ENCODE results near the gene RNF32.
A peak's percentile ranks its signal among the peaks of the same experiment; 100 is the strongest.
"Not testable (repeated sequence)": the region's sequence is repeated elsewhere in the genome, so short reads cannot be mapped to it uniquely, and the experiment has no call there.

Gene RNF32

DNA sequence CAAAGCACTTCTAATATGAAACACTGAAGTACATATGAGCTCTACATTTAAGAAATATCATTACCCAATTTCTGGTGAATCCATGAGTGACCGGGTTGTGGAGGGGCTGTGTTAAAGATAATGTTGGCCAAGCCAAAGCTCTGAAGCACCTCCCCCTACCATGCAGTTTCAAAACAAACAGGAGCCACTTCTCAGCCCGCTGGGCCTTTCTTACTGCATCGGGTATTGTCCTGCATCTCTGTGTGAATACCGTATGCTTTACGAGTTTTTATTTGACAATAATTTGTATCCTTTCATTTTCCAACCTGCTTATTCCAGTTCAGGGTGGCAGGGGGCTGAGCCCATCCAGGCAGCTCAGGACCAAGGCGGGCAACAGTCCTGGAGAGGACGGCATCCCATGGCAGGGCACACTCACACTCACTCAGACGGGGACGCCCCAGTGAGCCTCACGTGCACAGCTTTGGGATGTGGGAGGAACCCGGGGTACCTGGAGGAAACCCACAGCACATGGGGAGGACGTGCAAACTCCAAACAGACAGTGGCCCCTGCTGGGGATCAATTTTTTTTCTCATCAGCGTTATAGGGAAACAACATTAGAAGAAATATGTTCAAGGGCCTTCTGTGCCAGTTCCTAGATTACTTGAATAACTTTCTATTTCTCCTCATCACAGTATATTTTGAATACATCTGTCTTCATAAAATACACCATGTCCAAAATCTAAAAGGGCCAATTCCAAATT, 1.9 kb downstream of the RNF32 start:
- DNase-seq: no peak

DNA sequence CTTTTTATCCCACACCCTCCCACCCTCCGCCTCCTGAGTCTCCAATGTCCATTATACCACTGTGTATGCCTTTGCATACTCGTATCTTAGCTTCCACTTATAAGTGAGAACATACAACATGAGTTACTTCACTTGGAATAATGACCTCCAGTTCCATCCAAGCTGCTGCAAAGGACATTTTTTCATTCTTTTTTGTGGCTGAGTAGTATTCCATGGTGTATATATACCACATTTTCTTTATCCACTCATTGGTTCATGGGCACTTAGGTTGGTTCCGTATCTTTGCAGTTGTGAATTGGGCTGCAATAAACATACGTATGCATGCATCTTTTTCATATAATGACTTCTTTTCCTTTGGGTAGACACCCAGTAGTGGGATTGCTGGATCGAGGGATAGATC, 6.8 kb downstream of the RNF32 start:
- not testable (repeated sequence) for DNase-seq

DNA sequence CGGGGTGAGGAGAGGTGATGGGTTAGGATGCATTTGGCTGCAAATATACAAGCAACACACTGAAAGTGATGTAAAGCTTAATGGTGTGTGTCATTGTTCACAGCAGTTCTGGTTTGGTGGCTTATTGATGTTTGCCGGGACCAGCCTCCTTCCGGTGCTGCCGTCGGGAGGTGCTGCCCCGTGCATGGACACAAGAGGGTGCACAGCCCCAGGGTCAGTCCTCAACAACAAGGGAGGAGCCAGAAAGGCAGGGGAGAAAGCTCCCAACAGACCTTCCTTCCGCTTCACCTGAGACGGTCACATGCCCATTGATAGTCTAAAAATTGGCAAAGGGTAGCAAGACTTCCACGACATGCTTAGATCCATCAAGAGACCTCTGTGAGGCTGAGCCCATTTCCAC, 9.5 kb downstream of the RNF32 start:
- peak; percentile 70 for DNase-seq

DNA sequence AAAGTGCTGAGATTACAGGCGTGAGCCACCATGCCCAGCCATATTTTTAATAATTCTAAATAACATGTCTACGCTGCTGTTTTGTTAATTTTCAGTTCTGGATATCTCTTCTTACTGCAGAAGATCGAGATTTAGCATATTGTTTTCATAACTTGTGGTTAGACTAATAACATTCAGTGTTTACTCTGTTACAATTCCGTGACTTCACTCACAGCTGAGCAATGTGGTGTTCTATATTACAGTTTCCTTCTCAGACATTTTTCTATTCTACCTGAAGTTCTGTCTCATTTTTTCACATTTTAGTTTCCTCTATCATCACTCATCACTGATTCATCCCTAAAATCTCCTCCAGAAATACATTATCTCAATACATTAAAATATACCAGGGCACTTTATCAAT, 10.9 kb downstream of the RNF32 start:
- DNase-seq: no peak

DNA sequence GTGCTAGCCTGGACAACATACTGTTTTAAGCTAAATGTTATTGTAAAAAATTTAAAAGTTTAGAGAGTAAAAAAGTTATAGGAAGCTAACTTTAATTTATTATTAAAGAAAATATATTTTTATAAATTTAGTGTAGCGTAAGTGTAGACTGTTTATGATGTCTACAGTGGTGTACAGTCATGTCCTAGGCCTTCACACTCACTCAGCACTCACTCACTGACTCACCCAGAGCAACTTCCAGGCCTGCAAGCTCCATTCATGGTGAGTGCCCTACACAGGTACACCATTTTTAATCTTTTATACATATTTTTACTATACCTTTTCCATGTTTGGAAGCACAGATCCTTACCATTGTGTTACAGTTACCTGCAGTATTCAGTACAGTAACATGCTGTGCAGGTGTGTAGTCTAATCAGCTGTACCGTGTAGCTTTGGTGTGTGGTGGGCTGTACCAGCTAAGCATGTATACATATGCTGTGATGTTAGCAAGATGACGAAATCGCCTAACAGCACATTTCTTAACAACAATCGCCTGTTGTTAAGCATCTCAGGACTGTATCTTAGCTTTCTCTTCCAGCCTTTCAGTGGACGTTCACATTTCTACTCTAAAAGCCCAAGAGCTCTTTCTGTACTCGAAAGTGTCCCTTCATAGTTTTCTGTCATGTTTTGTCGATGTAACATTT, 12.5 kb downstream of the RNF32 start:
- DNase-seq: no peak

DNA sequence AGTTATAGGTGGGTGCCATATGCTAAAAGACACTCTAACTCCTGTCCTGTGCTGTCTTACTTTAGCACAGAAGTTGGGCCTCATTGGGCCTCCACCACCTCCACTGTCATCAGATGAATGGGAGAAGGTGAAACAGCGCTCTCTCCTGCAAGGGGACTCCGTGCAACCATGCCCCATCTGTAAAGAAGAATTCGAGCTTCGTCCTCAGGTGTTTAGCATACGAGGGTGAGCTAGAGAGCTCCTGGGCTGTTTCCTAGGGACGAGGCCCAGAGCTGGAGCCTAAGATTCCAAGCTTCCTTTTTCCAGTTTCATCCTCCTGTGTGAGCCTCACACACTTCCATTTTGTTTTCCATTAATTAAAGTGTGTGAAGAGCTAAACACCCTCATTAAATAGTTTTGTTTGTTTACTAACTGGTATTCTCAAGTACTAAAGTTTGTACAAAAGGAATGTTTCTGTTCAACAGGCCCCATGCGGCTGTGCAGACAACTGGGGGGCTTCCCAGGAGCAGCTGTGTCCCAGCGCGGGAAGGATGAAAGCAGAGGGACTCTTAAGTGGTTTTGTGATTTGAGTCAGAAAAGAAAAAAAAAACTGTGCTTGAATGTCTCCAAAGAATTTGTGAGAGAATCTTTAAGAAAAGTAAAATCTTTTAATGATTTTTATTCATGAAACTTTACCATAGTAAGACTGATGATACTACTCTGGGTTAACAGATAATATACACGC, 14.1 kb downstream of the RNF32 start:
- DNase-seq: no peak

DNA sequence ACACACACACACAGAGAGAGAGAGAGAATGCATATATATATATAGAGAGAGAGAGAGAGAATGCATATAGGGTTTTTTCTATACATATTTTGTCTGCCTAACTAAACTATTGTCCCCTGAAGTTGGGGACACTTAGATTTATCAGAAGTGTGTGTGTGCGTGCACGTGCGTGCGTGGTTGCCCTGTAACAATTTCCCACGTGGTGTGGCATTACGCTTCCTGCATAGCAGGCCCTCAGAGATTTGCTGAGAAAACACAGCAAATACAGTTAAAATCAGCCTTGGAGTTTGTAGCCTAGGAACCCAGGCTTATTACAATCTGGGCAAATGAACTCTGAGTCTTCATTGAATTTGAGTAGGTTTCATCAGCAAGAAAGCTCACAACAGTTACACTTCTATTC, 14.7 kb downstream of the RNF32 start:
- DNase-seq: no peak

DNA sequence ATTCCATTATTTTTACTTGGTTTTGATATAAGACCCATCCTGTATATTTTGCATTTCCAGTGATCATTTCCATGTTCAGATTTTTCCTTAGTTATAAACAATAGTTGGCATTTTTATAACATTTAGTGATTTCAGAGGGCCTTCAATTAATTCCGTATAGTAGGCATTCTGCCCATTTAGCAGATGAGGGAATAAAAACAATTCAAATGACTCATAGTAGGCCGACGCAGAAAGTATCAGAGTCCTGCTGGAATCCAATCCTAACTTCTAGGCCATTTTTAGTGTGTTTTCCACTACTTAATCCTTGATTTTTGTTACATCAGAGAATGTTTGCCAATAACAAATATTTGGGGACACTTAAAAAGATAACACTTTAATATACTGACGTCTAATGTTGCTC, 15.4 kb downstream of the RNF32 start:
- no peak for DNase-seq

DNA sequence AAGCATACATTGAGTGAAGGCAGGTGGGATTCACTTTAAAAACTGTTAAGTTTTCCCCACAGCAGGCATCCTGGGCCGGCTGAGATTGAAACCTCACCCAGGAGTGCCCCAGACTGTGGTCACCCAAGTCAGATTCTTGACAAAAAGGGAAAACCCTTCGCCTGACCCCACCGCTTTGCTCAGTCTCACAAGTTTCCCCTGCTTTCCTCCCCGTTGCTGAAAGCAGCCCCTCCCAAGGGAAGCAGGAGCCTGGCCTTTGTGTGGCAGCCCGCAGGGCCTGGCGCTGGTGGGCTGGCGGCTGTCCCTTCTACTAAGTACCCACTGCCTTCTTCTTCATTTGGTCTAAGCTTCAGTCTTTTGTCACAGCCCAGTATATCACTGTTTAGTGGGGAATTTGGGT, 16.0 kb downstream of the RNF32 start:
- no peak for DNase-seq

DNA sequence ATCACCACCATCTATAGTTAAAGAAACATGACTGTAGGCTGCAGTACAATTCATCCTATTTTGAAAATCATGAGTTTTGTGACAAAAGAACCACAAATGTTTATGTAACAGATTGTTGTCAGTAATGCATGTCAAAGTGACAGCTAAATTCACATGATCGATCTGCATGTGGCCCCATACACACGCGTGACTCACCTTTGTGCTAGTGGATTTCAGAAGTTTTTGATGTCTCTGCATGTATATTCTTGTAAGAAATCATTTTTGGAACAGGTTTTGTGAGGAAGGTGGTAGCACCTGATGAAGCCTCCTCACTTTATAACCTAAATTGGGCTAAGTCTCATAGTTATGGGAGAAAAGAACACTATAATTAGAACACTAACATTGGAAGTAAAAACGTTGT, 17.1 kb downstream of the RNF32 start:
- no peak for DNase-seq

DNA sequence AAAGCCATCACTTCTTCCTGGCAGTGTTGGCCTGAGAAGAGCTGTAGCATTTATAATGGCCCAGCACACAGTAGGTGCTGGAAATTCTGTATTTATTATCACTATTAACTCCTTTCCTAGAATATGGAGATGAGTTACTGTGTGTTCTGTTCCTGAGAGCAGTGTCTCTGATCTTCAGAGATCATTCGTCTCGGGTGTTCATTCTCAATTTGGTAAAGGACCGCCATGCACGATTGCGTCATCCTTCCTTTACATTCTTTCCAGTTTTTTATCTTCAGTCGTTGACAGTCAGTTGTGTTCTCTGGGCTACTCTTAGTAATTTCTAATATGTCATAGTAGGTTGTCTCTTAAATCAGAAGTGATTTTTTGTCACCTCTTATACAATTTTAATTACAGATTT, 18.6 kb downstream of the RNF32 start:
- DNase-seq: no peak

DNA sequence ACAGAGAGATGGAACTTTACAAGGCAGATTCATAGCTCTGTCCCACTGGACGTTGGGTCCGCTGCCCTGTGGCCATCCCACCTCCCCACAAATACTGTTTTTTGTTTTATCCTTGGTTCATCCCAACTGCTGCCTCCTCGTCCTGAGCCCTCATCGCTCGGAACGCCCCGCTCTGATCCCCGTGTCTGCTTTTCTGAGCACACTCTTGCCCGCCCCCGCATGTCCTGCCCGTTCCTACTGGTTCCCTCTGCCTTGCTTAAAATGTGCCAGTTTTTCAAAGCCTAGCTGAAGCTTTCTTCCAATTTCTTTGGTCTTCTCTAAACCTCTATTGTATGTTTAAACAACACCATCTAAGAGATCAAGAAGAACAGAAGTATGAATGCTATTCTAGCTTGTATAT, 19.4 kb downstream of the RNF32 start:
- DNase-seq: no peak

DNA sequence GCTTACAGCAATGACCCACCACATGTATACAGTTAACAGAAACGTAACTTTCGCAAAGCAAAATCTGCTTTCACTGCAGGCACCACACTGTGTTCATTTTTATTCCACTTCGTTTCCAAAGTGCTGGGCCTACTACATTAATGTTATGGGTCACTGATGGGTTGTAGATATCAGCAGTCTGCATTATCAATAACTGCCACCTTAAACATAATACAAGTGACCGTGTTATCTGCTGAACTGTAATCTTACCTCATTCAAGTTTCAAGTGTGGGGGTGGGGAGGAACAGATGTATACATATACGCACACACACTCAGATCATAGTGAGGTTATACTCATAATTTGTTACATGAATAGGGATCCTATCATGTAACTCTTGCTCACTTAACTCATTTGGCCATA, 21.1 kb downstream of the RNF32 start:
- no peak for DNase-seq

DNA sequence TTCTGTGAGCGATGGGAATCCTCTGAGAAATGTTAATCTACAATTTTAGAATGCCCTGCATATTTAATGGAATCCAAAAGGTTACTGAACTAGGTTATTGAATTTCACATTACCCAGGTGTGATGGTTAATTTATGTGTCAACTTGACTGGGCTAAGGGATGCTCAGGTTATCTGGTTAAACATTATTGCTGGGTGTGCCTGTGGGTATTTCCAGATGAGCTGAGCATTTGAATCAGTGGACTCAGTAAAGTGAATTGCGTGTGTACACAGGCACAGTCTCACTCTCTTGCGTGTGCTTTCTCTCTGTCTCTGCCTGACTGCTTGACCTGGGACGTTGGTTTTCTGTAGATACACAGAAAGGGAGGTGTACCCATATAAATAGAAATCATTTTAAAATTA, 21.7 kb downstream of the RNF32 start:
- DNase-seq: no peak

DNA sequence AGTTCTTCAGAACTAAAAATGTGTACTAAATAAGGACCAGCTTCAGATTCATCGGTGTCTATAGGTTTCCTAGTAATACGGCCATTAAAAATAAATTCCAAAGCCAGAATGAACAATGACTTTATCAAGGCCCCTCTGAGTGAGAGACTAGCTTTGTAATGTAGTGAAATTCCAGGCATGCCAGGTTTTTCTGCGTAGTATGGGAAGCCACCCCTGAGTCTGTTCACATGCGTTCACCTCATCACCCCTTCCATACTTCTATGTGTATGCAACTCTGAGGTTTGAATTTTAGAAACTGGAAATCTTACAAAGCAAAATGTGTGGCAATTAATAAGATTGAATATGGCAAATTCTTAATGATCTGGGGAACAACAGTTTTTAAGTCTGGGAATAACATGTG, 24.5 kb downstream of the RNF32 start:
- DNase-seq: no peak

DNA sequence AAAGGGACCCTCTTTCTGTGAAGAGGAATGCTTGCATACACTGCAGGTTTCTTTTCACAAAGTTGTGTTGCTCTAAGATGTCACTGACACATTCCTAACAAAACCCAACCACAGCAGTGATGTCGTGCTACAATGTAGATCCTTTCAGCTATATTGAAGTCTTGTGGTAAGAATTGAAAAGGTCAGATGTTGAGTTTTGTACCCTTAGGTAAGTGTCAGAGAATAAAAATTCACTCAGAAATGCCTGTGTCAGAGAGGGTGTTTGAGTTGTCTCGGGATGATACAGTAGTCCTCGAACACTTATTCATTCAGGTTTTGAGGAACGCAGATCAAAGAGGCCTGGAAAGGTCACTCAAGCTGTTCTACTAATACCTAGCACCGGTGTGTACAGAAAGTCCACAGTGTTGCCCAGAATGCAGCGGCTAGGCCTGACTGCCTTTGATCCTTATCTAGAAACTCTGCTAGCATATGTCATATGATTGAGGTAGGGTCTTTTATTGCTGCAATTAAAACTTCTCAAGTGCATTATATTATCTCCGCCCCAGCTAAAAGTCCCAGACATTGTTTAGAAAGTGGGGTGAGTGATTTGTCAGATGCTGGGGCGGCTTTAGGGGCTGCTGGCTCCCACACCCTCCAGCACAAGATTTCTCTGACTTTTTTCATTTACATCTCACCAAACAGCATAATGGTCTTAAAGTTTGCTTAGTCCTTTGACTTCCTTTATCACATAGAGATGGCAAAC, 26.0 kb downstream of the RNF32 start:
- DNase-seq: no peak

DNA sequence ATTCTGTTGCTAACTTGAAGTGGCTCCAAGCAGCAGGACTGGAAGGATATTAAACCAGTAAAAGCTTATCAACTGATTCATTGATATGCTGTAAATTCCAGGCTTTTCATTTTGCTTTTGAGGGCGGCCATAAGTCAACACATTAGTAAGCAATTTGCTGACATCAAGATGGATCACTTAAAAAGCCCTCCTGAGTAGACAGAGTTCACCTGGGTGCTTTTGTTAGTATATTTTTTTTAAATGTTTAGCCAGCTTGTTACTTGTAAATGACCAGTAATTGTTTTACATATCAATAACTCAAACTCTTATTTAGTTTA, 26.5 kb downstream of the RNF32 start:
- DNase-seq: no peak

DNA sequence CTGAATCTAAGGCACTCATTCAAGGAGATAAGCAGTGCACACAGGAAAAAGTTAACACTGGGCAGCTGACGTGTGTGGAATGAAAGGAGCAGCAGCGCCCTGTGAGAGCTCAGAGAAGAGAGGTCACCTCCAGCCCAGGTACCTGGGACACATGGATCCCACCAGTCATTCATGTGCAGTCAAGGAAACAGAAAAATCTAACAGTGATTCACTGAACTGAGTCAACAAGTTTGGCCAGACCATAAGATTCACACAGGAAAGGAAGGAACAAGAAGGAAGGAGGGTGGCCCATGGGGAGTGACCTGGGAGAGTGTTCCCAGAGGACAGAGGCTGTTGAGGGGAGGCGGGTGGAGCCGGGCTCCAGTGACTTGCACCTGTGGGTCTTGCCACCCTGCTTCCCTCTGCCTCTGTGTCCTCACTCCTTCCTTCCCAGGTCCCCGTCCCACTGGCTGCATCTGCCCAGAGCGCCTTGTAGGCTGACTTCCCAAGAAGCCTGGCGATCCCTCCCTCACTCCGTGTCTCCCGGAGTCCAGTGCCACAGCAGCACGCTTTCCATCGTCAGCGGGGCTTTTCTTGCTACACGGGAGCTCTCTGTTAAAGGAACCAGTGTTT, 27.7 kb downstream of the RNF32 start:
- no peak for DNase-seq

DNA sequence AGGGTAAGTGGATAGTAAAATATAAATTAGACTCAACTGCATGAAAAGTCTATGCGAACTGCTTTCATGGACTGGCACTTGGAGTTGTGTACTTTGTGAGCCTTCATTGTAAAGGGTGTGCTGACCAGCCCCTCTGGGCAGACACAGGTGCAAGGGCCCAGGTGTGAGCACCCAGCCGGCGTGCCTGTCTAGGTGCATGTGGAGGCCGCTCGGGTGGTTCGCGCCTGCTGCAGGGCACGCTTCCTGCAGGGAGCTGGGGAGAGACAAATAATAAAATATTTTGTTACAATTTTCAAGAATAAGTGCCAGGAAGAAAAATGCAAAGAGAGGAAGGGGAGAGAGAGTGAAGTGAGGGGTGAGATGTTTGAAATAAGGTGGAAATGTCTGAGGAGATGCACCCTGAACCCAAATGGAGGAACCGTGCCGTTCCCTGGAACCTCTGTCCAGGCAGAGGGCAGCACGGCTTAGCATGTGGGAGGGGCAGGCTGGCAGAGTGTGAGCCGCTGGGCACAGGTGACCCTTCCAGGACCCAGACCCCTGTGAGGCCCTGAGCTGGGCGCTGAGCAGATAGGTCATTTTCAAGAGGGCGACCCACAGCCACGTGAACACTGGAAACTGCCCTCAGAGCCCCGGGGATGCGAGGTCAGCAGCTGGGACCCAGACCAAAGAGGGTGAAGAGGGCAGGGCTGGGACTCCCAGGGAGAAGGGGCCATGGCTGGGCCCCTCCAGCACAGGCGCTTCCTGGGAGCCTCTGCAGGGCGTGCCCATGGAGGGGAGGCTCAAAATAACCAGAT, 28.7 kb downstream of the RNF32 start:
- no peak for DNase-seq

DNA sequence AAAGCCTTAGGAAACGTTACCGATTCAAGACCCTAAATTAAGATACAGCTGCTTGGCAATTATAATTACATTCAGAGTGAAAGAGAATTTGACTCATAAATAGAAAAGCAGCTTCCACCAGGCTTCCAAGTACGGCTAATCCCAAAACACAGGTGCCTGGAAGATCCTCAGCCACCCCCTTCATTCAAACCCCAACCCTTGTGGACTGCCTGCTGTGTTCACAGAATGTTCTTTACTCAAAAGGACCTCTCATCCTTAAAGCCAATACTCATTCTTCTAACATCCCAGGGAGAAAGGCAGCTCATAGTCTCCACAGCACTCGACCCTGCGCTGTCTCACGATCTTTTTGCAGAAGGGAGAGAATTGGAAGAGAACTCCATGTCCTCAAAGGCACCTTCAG, 32.9 kb downstream of the RNF32 start:
- no peak for DNase-seq

DNA sequence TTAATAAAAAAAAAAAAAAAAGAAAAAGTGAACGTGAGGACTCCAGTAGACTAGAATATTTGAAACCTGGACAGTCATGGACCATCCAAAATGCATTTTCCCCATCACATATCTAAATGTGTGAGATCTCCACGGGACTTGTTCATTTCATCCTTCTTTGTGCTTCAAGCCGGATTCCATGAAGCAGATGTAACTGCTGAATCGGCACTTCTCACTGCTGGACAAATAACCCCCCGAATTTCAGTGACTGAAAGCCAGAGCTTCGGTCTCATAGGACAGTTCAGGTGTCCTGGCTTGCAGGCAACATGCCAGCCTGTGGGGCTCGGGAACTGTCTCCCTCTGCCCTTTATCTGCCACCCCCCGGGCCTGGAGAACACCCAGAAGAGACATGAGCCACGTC, 33.3 kb downstream of the RNF32 start:
- no peak for DNase-seq

DNA sequence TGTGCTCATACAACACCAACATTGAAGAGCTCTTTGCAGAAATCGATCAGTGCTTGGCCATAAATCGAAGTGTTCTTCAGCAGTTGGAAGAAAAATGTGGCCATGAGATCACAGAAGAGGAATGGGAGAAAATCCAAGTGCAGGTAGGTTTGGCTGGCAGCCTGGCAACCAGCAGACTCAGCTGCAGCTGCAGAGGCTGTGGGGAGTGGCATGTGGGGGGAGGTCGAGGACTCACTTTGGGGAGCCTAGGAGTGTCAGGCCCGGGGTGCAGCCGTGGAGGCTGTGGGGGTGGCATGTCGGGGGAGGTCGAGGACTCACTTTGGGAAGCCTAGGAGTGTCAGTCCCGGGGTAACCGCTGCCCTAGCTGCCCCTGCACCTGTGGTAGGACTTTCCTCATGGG, 35.1 kb downstream of the RNF32 start:
- DNase-seq: no peak

Measured in DMS53 (cell line).